Activated naive CD8-positive, alpha-beta T cell (primary cell): ENCODE measurements around the gene TRIOBP.
"Not testable (repeated sequence)": the region's sequence is repeated elsewhere in the genome, so short reads cannot be mapped to it uniquely, and the experiment has no call there.

Experiments
- H3K27ac Mint-ChIP-seq: one replicate; pipeline ENCODE4 v1.8.0; 2021; ENCODE audit warnings: mixed read lengths
- H3K27me3 Mint-ChIP-seq: one replicate; pipeline ENCODE4 v1.8.0; 2021; ENCODE audit warnings: mixed read lengths
- H3K36me3 Mint-ChIP-seq: one replicate; pipeline ENCODE4 v1.8.0; 2021; ENCODE audit warnings: mixed read lengths
- H3K4me1 Mint-ChIP-seq: one replicate; pipeline ENCODE4 v1.8.0; 2021; ENCODE audit warnings: low read depth, mixed read lengths
- H3K4me3 Mint-ChIP-seq: one replicate; pipeline ENCODE4 v1.8.0; 2021; ENCODE audit warnings: mild to moderate bottlenecking, mixed read lengths
- H3K9me3 Mint-ChIP-seq: one replicate; pipeline ENCODE4 v1.8.0; 2021; ENCODE audit warnings: low read depth, mixed read lengths

The TRIOBP gene

DNA sequence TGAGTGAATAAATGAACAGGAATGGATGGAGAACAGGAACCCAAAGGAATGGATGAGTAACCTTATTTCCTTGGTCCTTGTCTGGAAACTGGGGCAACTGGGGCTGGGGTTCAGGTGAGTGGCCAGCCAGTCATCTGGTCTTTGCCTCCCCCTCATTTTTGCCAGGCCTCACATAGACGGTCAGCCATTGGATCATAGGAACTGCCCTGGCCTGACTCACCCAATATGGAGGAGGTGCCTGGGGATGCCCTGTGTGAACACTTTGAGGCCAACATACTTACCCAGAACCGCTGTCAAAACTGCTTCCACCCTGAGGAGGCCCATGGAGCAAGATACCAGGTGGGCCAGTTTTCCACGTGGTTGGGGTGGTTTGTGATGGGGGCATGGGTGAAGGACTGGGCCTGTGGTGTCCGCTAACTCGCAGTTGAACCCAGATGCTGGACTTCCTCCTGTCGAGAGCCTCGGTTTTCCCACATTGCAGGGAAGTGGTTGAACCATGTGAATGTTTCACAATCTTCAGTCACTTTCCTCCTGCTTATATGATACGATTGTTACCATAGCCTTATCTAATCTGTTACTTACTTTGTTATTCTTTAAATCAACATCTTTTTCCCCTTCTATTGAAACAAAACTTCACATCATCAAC, 4.4 kb downstream of the TRIOBP start:
- H3K4me1 Mint-ChIP-seq, result peaks cover 7% of the 10 kb centered on the region
- H3K36me3 Mint-ChIP-seq, result peaks cover 10% of the 10 kb centered on the region
- no peaks in the 10 kb centered on the region for H3K9me3 Mint-ChIP-seq
- no peaks in the 10 kb centered on the region for H3K27me3 Mint-ChIP-seq
- H3K4me3 Mint-ChIP-seq, result no peak overlapping the region
- H3K27ac Mint-ChIP-seq, result no peak overlapping the region

DNA sequence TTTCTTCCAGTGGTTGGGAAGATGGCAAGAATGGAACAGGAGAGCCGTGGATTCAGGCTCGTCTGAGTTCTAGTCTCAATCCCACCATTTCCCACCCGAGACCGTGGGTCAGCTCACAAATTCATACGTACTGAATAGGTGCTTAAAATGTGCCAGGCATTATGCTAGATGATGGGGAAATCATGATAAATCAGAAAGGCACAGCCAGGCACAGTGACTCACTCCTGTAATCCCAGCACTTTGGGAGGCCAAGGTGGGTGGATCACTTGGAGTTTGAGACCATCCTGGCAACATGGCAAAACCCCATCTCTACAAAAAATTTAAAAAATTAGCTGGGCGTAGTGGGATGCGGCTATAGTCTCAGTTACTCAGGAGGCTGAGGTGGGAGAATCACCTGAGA, 7.1 kb downstream of the TRIOBP start:
- H3K27me3 Mint-ChIP-seq, result no peaks in the 10 kb centered on the region
- H3K4me3 Mint-ChIP-seq, result no peak overlapping the region
- no peaks in the 10 kb centered on the region for H3K4me1 Mint-ChIP-seq
- H3K36me3 Mint-ChIP-seq, result peaks cover 10% of the 10 kb centered on the region
- no peaks in the 10 kb centered on the region for H3K9me3 Mint-ChIP-seq
- no peak overlapping the region for H3K27ac Mint-ChIP-seq

DNA sequence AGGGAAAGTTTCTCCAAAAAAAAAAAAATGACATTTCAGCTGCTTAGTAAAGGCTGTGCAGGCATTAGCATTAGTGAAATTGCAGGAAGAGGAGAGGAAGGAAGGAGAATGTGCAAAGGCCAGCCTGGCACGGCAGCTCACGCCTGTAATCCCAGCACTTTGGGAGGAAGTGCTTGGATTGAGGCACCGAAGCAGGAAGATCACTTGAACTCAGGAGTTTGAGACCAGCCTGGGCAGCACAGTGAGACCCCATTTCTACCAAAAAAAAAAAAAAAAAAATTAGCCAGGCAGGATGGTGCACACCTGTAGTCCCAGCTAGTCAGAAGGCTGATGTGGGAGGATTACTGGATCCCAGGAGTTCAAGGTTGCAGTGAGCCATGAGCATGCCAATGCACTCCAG, 7.8 kb downstream of the TRIOBP start:
- no peak overlapping the region for H3K4me3 Mint-ChIP-seq
- no peaks in the 10 kb centered on the region for H3K4me1 Mint-ChIP-seq
- H3K27ac Mint-ChIP-seq, result no peak overlapping the region
- H3K27me3 Mint-ChIP-seq, result no peaks in the 10 kb centered on the region
- H3K9me3 Mint-ChIP-seq, result no peaks in the 10 kb centered on the region
- H3K36me3 Mint-ChIP-seq, result peaks cover 10% of the 10 kb centered on the region

DNA sequence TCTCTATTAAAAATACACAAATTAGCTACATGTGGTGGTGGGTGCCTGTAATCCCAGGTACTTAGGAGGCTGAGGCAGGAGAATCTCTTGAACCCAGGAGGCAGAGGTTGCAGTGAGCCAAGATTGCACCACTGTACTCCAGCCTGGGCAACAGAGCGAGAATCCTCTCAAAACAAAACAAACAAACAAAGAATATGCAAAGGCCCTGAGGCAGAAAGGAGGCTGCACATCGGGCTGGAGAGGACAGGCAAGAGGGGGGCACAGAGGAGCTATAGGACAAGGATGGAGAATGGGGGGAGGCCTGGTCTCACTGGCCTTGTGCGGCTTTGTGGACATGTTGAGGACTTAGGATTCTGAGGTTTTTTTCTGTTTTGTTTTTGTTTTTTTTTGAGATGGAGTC, 8.4 kb downstream of the TRIOBP start:
- peaks cover 10% of the 10 kb centered on the region for H3K36me3 Mint-ChIP-seq
- no peaks in the 10 kb centered on the region for H3K4me1 Mint-ChIP-seq
- H3K4me3 Mint-ChIP-seq, result no peak overlapping the region
- no peak overlapping the region for H3K27ac Mint-ChIP-seq
- H3K9me3 Mint-ChIP-seq, result no peaks in the 10 kb centered on the region
- no peaks in the 10 kb centered on the region for H3K27me3 Mint-ChIP-seq

DNA sequence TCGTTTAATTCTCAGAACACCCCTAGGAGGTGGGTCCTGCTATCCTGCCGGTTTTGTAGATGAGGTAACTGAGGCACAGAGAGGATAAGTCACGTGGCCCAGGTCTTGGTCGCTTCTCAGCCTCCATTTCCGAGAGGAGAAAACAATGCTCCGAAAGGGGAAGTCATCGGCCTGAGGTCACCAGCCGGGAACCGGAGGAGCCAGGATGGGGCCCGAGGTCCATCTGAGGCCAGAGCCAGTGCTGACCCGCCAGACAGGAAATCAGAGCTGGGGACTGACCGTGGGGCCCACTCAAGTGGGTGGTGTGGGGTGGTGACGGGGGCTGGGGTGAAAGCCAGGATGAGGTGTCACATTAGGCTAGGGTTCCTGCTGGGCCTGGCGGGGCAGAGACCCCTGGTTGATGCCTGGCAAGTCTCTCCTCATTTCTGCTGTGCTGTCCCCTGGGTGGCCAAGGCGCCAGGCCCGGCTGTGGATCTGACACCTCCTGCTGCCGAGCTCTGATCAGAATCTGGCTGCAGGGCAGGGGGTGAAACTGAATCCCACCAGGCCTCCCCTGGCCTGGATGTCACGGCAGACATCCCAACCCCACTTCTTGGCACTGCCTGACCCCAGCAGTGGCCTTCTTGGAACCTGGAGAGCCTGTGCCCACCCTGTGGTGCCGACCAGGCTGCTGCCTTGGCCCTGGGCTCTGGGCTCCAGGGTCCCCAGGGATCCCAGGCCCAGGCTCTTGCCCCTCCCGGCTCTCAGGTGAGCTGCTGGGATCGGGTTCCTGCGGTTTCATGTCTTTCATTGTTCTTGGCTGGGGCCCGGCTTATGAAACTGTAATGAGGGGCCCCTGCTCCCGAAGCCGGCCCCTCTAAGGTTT, 12.0 kb downstream of the TRIOBP start:
- no peaks in the 10 kb centered on the region for H3K4me1 Mint-ChIP-seq

DNA sequence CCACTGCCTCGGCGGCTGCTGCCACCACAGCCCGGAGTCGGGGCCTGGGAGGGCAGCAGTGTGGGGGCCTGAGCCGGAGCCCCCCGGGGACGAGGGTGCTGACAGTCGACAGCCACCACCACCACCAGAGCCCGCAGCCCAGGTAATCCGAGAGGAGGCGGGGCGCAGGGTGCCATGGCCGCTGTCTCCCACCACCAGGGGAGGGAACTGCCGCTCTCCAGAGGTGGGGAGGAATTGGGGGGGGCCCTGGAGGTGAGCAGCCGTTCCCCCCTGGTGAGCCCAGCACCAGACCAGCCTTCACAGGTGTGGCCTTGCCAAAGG, 12.6 kb downstream of the TRIOBP start:
- Mint-ChIP-seq H3K4me1 (no peaks in the 10 kb centered on the region), H3K9me3 (no peaks in the 10 kb centered on the region), H3K4me3 (no peak overlapping the region), H3K36me3 (peaks cover 7% of the 10 kb centered on the region), H3K27ac (no peak overlapping the region), H3K27me3 (no peaks in the 10 kb centered on the region)

More for the DNA sequence above, 12.0 kb downstream of the TRIOBP start:
- Mint-ChIP-seq H3K36me3 (peaks cover 8% of the 10 kb centered on the region), H3K9me3 (no peaks in the 10 kb centered on the region), H3K27me3 (no peaks in the 10 kb centered on the region), H3K27ac (no peak overlapping the region), H3K4me3 (no peak overlapping the region)

DNA sequence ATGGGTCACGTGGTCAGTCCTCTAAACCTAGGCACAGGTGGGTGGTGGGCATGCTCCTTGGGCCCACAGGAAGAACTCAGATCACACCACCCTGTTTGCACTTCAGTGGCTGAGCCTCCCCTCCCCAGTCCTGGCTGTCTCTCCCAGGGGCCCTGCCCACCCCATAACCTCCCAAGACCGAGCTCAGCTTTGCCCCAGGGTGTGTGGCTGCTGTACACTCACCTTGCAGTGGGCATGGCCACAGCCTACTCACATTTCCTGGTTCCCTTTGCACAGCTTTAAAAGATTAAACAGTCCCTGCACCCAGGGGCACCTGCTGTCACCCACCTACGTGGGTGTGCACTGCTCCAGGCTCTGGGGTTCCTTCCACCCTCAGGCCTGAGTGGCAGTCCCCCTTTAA, 13.8 kb downstream of the TRIOBP start:
- Mint-ChIP-seq H3K27ac (no peak overlapping the region), H3K4me3 (no peak overlapping the region), H3K9me3 (no peaks in the 10 kb centered on the region), H3K4me1 (no peaks in the 10 kb centered on the region), H3K27me3 (no peaks in the 10 kb centered on the region), H3K36me3 (peaks cover 5% of the 10 kb centered on the region)

DNA sequence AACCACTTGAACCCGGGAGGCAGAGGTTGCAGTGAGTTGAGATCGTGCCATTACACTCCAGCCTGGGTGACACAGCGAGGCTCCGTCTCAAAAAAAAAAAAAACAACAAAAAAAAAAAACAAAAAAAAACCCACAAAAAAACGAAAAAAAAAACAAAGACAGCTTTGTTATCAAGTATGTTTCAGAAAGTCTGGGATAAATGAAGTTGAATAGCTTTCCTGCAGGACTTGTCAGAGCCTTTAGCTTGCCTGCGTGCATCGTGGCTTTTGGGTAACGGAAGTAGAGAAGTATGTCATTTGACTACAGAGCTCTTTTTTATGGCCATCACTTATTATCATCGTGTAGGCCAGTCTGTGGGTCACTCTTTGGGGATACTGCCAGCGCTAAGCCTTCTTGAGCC, 14.6 kb downstream of the TRIOBP start:
- H3K4me1 Mint-ChIP-seq, result no peaks in the 10 kb centered on the region
- no peak overlapping the region for H3K4me3 Mint-ChIP-seq
- no peaks in the 10 kb centered on the region for H3K9me3 Mint-ChIP-seq
- H3K27ac Mint-ChIP-seq, result no peak overlapping the region
- no peaks in the 10 kb centered on the region for H3K27me3 Mint-ChIP-seq
- peaks cover under 1% of the 10 kb centered on the region for H3K36me3 Mint-ChIP-seq

DNA sequence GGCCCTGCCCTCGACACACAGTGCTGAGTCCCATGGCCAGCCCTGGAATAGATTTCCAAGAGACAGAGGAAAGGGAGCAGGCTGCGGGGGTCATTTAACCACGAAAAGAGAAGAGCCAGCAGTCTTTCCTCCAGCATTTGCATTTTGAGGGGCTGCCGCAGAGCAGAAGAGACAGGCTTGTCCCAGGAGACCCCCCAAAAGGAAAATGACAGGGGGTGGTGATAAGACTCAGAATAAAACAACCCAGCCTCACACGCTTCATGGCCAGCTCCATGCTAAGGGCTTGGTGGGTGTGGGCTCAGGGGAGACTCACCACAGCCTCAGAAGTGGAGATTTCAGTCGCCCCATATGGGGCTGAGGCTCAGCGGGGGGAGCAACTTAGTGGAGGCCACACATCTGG, 16.9 kb downstream of the TRIOBP start:
- Mint-ChIP-seq H3K27me3 (no peaks in the 10 kb centered on the region), H3K4me1 (no peaks in the 10 kb centered on the region), H3K4me3 (no peak overlapping the region), H3K27ac (no peak overlapping the region), H3K9me3 (no peaks in the 10 kb centered on the region), H3K36me3 (peaks cover 3% of the 10 kb centered on the region)

DNA sequence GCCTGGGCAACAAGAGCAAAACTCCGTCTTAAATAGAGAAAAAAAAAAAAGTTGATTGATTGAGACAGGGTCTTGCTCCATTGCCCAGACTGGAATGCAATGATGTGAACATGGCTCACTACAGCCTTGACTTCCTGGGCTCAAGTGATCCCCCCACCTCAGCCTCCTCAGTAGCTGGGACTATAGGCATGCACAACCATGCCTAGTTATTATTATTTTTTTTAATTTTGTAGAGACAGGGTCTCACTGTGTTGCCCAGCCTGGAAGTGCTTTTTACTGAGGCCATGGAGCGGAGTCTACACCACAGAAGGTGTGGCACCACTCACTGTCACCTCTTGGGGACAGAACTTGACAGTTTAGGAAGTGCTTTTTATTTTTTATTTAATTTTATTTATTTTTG, 17.8 kb downstream of the TRIOBP start:
- Mint-ChIP-seq H3K36me3 (peaks cover 3% of the 10 kb centered on the region), H3K9me3 (no peaks in the 10 kb centered on the region), H3K4me3 (no peak overlapping the region), H3K27ac (no peak overlapping the region), H3K27me3 (no peaks in the 10 kb centered on the region), H3K4me1 (no peaks in the 10 kb centered on the region)

DNA sequence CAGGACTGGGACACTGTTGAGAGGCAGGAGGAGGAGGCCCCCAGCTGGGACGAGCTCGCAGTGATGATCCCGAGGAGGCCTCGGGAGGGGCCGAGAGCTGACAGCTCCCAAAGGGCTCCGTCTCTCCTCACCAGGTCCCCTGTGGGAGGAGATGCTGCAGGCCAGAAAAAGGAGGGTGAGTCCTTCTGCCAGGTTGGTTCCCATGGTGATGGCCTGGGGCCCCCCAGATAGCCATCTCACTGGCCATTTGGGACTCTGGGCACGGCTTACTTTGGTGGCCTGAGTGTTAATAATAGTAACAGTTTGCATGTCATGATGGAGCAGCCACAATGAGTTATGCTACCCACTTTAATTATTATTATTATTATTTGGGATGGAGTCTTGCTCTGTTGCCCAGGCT, 18.9 kb downstream of the TRIOBP start:
- H3K4me3 Mint-ChIP-seq, result no peak overlapping the region

DNA sequence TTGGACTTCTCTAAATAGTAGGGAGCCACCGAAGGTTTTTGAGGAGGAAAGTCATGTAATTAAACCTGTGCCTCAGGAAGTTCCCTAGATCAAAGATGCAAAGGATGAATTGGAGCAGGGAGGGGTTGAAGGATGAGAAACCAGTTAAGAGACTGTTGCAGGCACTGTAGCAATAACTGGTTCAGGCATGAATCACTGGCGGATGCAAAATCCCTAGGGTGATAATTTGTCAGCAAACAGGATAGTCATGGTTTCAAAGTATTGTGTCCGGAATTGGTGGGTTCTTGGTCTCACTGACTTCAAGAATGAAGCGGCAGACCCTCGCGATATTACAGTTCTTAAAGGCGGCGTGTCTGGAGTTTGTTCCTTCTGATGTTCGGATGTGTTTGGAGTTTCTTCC, 19.9 kb downstream of the TRIOBP start:
- Mint-ChIP-seq H3K4me3 (no peak overlapping the region), H3K4me1 (no peaks in the 10 kb centered on the region), H3K27ac (no peak overlapping the region), H3K36me3 (peaks cover 3% of the 10 kb centered on the region), H3K9me3 (no peaks in the 10 kb centered on the region), H3K27me3 (no peaks in the 10 kb centered on the region)

More for the DNA sequence above, 18.9 kb downstream of the TRIOBP start:
- peaks cover 3% of the 10 kb centered on the region for H3K36me3 Mint-ChIP-seq
- no peaks in the 10 kb centered on the region for H3K9me3 Mint-ChIP-seq
- no peaks in the 10 kb centered on the region for H3K4me1 Mint-ChIP-seq
- no peaks in the 10 kb centered on the region for H3K27me3 Mint-ChIP-seq
- no peak overlapping the region for H3K27ac Mint-ChIP-seq

DNA sequence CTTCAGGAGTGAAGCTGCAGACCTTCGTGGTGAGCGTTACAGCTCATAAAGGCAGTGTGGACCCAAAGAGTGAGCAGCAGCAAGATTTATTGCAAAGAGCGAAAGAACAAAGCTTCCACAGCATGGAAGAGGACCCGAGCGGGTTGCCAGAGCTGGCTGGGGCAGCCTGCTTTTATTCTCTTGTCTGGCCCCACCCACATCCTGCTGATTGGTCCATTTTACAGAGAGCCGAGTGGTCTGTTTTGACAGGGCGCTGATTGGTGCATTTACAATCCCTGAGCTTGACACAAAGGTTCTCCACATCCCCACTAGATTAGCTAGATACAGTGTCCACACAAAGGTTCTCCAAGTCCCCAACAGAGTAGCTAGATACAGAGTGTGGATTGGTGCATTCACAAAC, 20.4 kb downstream of the TRIOBP start:
- H3K9me3 Mint-ChIP-seq, H3K27ac Mint-ChIP-seq, H3K36me3 Mint-ChIP-seq, H3K27me3 Mint-ChIP-seq, H3K4me1 Mint-ChIP-seq, H3K4me3 Mint-ChIP-seq: not testable (repeated sequence)

DNA sequence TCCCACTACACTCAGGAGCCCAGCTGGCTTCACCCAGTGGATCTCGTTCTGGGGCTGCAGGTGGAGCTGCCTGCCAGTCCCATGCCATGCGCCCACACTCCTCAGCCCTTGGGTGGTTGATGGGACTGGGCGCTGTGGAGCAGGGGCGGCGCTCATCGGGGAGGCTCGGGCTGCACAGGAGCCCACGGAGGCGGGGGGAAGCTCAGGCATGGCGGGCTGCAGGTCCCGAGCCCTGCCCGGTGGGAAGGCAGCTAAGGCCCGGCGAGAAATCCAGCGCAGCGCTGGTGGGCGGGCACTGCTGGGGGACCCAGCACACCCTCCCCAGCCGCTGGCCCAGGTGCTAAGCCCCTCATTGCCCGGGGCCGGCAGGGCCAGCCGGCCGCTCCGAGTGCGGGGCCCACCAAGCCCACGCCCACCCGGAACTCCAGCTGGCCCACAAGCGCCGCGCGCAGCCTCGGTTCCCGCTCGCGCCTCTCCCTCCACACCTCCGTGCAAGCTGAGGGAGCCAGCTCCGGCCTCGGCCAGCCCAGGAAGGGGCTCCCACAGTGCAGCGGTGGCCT, 21.0 kb downstream of the TRIOBP start:
- H3K9me3 Mint-ChIP-seq, H3K27ac Mint-ChIP-seq: not testable (repeated sequence)

DNA sequence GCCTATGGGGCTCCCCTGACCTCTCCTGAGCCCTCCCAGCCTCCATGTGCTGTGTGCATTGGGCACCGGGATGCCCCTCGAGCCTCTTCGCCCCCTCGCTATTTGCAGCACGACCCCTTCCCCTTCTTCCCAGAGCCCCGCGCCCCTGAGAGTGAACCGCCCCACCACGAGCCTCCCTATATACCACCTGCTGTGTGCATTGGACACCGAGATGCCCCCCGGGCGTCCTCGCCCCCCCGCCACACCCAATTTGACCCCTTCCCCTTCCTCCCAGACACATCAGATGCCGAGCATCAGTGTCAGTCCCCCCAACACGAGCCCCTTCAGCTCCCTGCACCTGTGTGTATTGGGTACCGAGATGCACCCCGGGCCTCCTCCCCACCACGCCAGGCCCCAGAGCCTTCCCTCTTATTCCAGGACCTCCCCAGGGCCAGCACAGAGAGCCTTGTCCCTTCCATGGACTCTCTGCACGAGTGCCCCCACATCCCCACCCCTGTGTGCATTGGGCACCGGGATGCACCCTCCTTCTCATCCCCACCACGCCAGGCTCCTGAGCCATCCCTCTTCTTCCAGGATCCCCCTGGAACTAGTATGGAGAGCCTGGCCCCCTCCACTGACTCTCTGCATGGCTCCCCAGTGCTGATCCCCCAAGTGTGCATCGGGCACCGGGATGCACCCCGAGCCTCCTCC, 28.8 kb downstream of the TRIOBP start:
- Mint-ChIP-seq H3K27ac (no peak overlapping the region), H3K4me3 (no peak overlapping the region), H3K9me3 (no peaks in the 10 kb centered on the region), H3K36me3 (no peaks in the 10 kb centered on the region), H3K27me3 (no peaks in the 10 kb centered on the region), H3K4me1 (no peaks in the 10 kb centered on the region)

More for the DNA sequence above, 21.0 kb downstream of the TRIOBP start:
- H3K36me3 Mint-ChIP-seq, H3K27me3 Mint-ChIP-seq, H3K4me1 Mint-ChIP-seq, H3K4me3 Mint-ChIP-seq: not testable (repeated sequence)
